Astrocyte (in vitro differentiated cells and primary cell): ENCODE measurements around the gene RASL12.

Experiments
- EZH2 ChIP-seq: IDR thresholded peaks from 2 replicates; pipeline ENCODE4 v1.6.1; 2012; ENCODE audit warnings: mild to moderate bottlenecking, low read length, inconsistent platforms; ENCODE audit not compliant: insufficient read depth
- TF ChIP-seq, protein P1 (sequence below): IDR thresholded peaks from 2 replicates; pipeline ENCODE4 v1.5.1; 2011; ENCODE audit warnings: low read depth, mild to moderate bottlenecking, inconsistent platforms, low read length, moderate library complexity; ENCODE audit not compliant: insufficient read depth

DNA sequence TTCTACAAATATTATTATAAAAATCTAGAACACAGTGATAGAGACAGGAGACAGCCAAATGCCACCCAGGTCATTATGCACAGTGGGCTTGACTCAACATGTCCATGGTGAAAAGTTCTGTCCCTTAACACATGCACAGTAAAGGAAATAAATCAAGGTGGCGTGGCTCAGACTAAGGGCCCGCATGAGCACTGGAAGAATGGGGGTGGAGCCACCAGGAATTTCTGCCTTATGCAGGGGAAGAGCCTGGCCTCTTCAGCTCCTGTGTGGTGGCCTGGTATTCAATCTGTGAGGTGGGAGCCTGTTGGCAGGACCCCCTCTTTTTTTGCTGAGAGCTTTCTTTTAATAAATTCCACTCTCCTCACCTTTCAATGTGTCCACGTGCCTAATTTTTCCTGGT, 60.9 kb downstream of the RASL12 start:
- TF ChIP-seq EZH2, result no peak
- TF ChIP-seq, protein P1, sequence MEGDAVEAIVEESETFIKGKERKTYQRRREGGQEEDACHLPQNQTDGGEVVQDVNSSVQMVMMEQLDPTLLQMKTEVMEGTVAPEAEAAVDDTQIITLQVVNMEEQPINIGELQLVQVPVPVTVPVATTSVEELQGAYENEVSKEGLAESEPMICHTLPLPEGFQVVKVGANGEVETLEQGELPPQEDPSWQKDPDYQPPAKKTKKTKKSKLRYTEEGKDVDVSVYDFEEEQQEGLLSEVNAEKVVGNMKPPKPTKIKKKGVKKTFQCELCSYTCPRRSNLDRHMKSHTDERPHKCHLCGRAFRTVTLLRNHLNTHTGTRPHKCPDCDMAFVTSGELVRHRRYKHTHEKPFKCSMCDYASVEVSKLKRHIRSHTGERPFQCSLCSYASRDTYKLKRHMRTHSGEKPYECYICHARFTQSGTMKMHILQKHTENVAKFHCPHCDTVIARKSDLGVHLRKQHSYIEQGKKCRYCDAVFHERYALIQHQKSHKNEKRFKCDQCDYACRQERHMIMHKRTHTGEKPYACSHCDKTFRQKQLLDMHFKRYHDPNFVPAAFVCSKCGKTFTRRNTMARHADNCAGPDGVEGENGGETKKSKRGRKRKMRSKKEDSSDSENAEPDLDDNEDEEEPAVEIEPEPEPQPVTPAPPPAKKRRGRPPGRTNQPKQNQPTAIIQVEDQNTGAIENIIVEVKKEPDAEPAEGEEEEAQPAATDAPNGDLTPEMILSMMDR, result no peak
